GM21786 (cell line): ENCODE data around the gene RREB1.

Experiments used
- ATAC-seq: cut with Tn5 transposase; IDR thresholded peaks from one replicate; pipeline ENCODE4 v1.9.1; 2021; ENCODE audit not compliant: unreplicated experiment

RREB1 gene

GRCh38 chr6:7100072-7100752 is 7.5 kb upstream of the RREB1 start:
- ATAC-seq = no peak

- no peak for ATAC-seq
These were observed 7.0 kb upstream of the RREB1 start for GRCh38 chr6:7100753-7101081.

- ATAC-seq = no peak
These were observed 6.5 kb upstream of the RREB1 start for GRCh38 chr6:7101290-7101689.

GRCh38 chr6:7104752-7105151 is 3.0 kb upstream of the RREB1 start:
- no peak for ATAC-seq

- no peak for ATAC-seq
These were observed 1.5 kb upstream of the RREB1 start for GRCh38 chr6:7106215-7106751.

- peak; percentile 19 for ATAC-seq
These were observed 796 bp upstream of the RREB1 start for GRCh38 chr6:7106752-7107577.

GRCh38 chr6:7108196-7108963 is 619 bp downstream of the RREB1 start:
- ATAC-seq = no peak

- no peak for ATAC-seq
These were observed 1.4 kb downstream of the RREB1 start for GRCh38 chr6:7108964-7109836.

- no peak for ATAC-seq
These were observed 2.5 kb downstream of the RREB1 start for GRCh38 chr6:7110092-7110792.

- no peak for ATAC-seq
These were observed 3.4 kb downstream of the RREB1 start for GRCh38 chr6:7111095-7111690.

GRCh38 chr6:7112171-7112570 is 4.4 kb downstream of the RREB1 start:
- no peak for ATAC-seq

- peak; percentile 32 for ATAC-seq
These were observed 5.1 kb downstream of the RREB1 start for GRCh38 chr6:7112741-7113313.

- no peak for ATAC-seq
These were observed 7.1 kb downstream of the RREB1 start for GRCh38 chr6:7114744-7115458.

GRCh38 chr6:7115543-7116231 is 7.9 kb downstream of the RREB1 start:
- ATAC-seq = no peak

GRCh38 chr6:7119272-7119801 is 11.6 kb downstream of the RREB1 start:
- no peak for ATAC-seq

- ATAC-seq = no peak
These were observed 14.0 kb downstream of the RREB1 start for GRCh38 chr6:7121700-7122241.

GRCh38 chr6:7122684-7123083 is 14.9 kb downstream of the RREB1 start:
- no peak for ATAC-seq
